Heart left ventricle (tissue), 16 donors: ENCODE data around the gene PCDHGB5. TPM values are rescaled to one million over a fixed set of nuclear protein-coding genes. Genes with fewer than 3 reads are reported as not detected.

Experiments used
- ATAC-seq, 4 donors: fragments of 200-7000 bp; cut with Tn5 transposase; one replicate each; pipeline ENCODE4 v1.9.1; 2020 to 2022; ENCODE audit warnings: moderate library complexity in 4 of 4, mild to moderate bottlenecking in 3 of 4, moderate number of reproducible peaks in 1 of 4
- DNase-seq, 5 donors: peaks; one replicate each; pipeline ENCODE4 v3.0.0-alpha.2; 2020
- H3K27ac ChIP-seq, 12 donors: fragments of 200-600 bp; sonication (generic) in 4 of 12; one replicate each; pipeline versions ENCODE4 v1.5.0 to v1.8.0; 2016 to 2022; ENCODE audit warnings: mild to moderate bottlenecking in 2 of 12
- H3K27me3 ChIP-seq, 9 donors: fragments of 200-600 bp; sonication (generic) in 2 of 9; one replicate each; pipeline versions ENCODE4 v1.5.1 to v1.8.0; 2016 to 2022; ENCODE audit warnings: mild to moderate bottlenecking in 3 of 9
- H3K36me3 ChIP-seq, 9 donors: fragments of 200-600 bp; sonication (generic) in 2 of 9; one replicate each; pipeline versions ENCODE4 v1.5.0 to v1.8.0; 2018 to 2022; ENCODE audit warnings: mild to moderate bottlenecking in 2 of 9
- H3K4me1 ChIP-seq, 12 donors: fragments of 200-600 bp; sonication (generic) in 4 of 12; one replicate each; pipeline versions ENCODE4 v1.5.0 to v1.8.0; 2016 to 2022; ENCODE audit warnings: mild to moderate bottlenecking in 3 of 12
- H3K4me3 ChIP-seq, 12 donors: fragments of 200-600 bp; sonication (generic) in 4 of 12; one replicate each; pipeline versions ENCODE4 v1.5.0 to v1.8.0; 2017 to 2022; ENCODE audit warnings: mild to moderate bottlenecking in 9 of 12, moderate library complexity in 4 of 12
- H3K9me3 ChIP-seq, 12 donors: fragments of 200-600 bp; sonication (generic) in 4 of 12; one replicate each; pipeline versions ENCODE4 v1.5.0 to v1.8.0; 2016 to 2022; ENCODE audit warnings: mild to moderate bottlenecking in 1 of 12
- CTCF ChIP-seq, 12 donors: fragments of 200-600 bp; sonication (generic) in 4 of 12; IDR thresholded peaks; one replicate each; pipeline versions ENCODE4 v1.5.0 to v1.8.0; 2018 to 2022; ENCODE audit warnings: antibody characterized with exemption in 12 of 12, mild to moderate bottlenecking in 5 of 12
- POLR2A ChIP-seq, 2 donors: fragments of 450-650 bp; IDR thresholded peaks; one replicate each; pipeline ENCODE4 v1.6.1; 2017; ENCODE audit warnings: antibody characterized with exemption in 2 of 2, mild to moderate bottlenecking in 2 of 2, moderate library complexity in 2 of 2
- WGBS, 4 donors: extraction: QIAGEN DNeasy Blood & Tissue Kit in 2 of 4; methylation state at CpG; one replicate each; pipeline versions ENCODE4 v1.1.5 to v1.1.7; 2013 to 2018; 5-methylcytosine and 5-hydroxymethylcytosine counted together
- intact Hi-C, 10 donors: fragments of 100-400 bp; cut with DNase I; formaldehyde crosslinking; loops; one replicate each; pipeline versions ENCODE4 v1.11.1 to v1.14.2; 2022
- polyA plus RNA-seq, 2 donors: library from polyadenylated mRNA; stranded (reverse); fragments of 200-250 nt; gene quantifications; one replicate each; pipeline ENCODE4 v1.2.3, GENCODE V29; 2013
- total RNA-seq, 9 donors: library from RNA; depleted of rRNA in 2 of 9; stranded (reverse); fragments of >200 nt in 2 of 9; fragmentation: NEBNext Ultra II Directional in 3 of 9; extraction: Animal tissue kit (Norgen Biotek cat#: 25700) in 3 of 9; gene quantifications; one replicate each; pipeline versions ENCODE4 v1.1.0 to v1.2.4, GENCODE V29; 2016 to 2023
- donor health status: ischemic (EF 13 %, LVEDD 7.1; RV severe dilation, severe dysfunction).
- donor health status: healthy with polysubstance abuse.
- donor health status: DM: no; HTN: yes; CAD: no.
- donor health status: DM: no; HTN: no; CAD: no.
- donor health status: ischemic (EF 25% LVEDD 6.9; RV normal size, moderate dysfunction).
- donor health status: ischemic (EF 25% LVEDD 5.7; RV mildly dilated, moderate dysfunction).
- donor health status: healthy.
- donor health status: DM: yes; HTN: yes; CAD: no.
- donor health status: ischemic (EF 35%, LVEDD 5.7; RV mildly dilated, moderate dysfunction).
- donor health status: nonischemic (EF 11% LVEDD 7.7; RV severe dilation, severe dysfunction).
- donor health status: DM: yes; HTN: yes; CAD: no.
- donor health status: PGD.
- donor health status: ischemic (EF 29% LVEDD 5.4; RV normal size, mild dysfunction).
- donor health status: nonischemic (EF 23%, LVEDD 6.1; RV moderate dilation, normal function).

PCDHGB5 gene
- total and polyA plus RNA-seq, 11 donors, result 4.4 to 15.5 (median 8.1) TPM

- peaks cover 0 to 12% (median 0%) of the 10 kb centered on the region in 12 donors for H3K4me1 ChIP-seq
- H3K4me3 ChIP-seq, result peak overlapping the region in 2 of 12 donors; percentile 19 to 26
- WGBS, 4 donors, result 34 to 42% (median 39%) methylated on average over 14 to 15 of the region's 15 CpGs
- DNase-seq (no peak), ATAC-seq (peak in 2 of 4 donors; percentile 15 to 33)
- H3K27me3 ChIP-seq, result peaks cover 0 to 42% (median 0%) of the 10 kb centered on the region in 9 donors
- H3K27ac ChIP-seq, result no peak overlapping the region
- H3K36me3 ChIP-seq, result peaks cover 0 to 4% (median 0%) of the 10 kb centered on the region in 9 donors
- intact Hi-C loops, result no loop called here
- TF ChIP-seq CTCF (IDR thresholded peaks at IDR 0.05), result peak in 1 of 12 donors; percentile 8
- no peak for TF ChIP-seq POLR2A (IDR thresholded peaks at IDR 0.05)
- peaks cover 0 to 97% (median 59%) of the 10 kb centered on the region in 12 donors for H3K9me3 ChIP-seq
These were observed 861 bp downstream of the PCDHGB5 start for GRCh38 chr5:141398608-141399007.

GRCh38 chr5:141399555-141400258 lies 2.0 kb downstream of the PCDHGB5 start:
- H3K9me3 ChIP-seq, result peaks cover 0 to 97% (median 59%) of the 10 kb centered on the region in 12 donors
- no peak for DNase-seq
- TF ChIP-seq CTCF (IDR thresholded peaks at IDR 0.05), result no peak
- TF ChIP-seq POLR2A (IDR thresholded peaks at IDR 0.05), result no peak
- no peak for ATAC-seq
- H3K27ac ChIP-seq, result no peak overlapping the region
- 30 to 57% (median 34%) methylated on average over 18 to 61 of the region's 61 CpGs for WGBS, 4 donors
- peaks cover 0 to 4% (median 0%) of the 10 kb centered on the region in 9 donors for H3K36me3 ChIP-seq
- intact Hi-C loops, result loop anchor here in 2 of 10 donors (10.0 kb wide), 2 partner anchors 55 to 155 kb away; partner anchors contain the start of genes PCDHB15 (in 1 of the 2) and PCDHGA3 (in 1 of the 2)
- peak overlapping the region in 1 of 12 donors; percentile 4 for H3K4me3 ChIP-seq
- H3K27me3 ChIP-seq, result peaks cover 0 to 43% (median 0%) of the 10 kb centered on the region in 9 donors
- peaks cover 0 to 12% (median 0%) of the 10 kb centered on the region in 12 donors for H3K4me1 ChIP-seq

GRCh38 chr5:141402553-141403243 lies 5.0 kb downstream of the PCDHGB5 start, which contains the start of gene PCDHGA9:
PCDHGA9 (plus strand) TSS chr5:141402778; CDS start chr5:141402953, 175 bp downstream.
- Histone ChIP-seq H3K9me3 (peaks cover 0 to 97% (median 62%) of the 10 kb centered on the region in 12 donors), H3K4me3 (peak within 1 kb of the TSS in 9 of 12 donors; percentile 11 to 35 (median 23)), H3K27me3 (peaks cover 0 to 46% (median 0%) of the 10 kb centered on the region in 9 donors), H3K36me3 (peaks cover 0 to 4% (median 0%) of the 10 kb centered on the region in 9 donors), H3K4me1 (peaks cover 0 to 13% (median 0%) of the 10 kb centered on the region in 12 donors), H3K27ac (no peak within 1 kb of the TSS)
- intact Hi-C loops, result loop anchor here in 2 of 10 donors (10.0 kb wide), 2 partner anchors 58 to 158 kb away; partner anchors contain the start of genes PCDHB15 (in 1 of the 2) and PCDHGA3 (in 1 of the 2)
- ATAC-seq, result no peak
- TF ChIP-seq POLR2A (IDR thresholded peaks at IDR 0.05) (no peak), CTCF (IDR thresholded peaks at IDR 0.05) (peak in 8 of 12 donors; percentile 9 to 32 (median 18))
- WGBS, 4 donors, result 33 to 49% (median 40%) methylated on average over 26 to 27 of the region's 27 CpGs
- no peak for DNase-seq
